ENCODE measurements around the gene C10orf62. TPM values are rescaled to one million over a fixed set of nuclear protein-coding genes. Genes with fewer than 3 reads are reported as not detected.

The C10orf62 gene
- total and polyA plus RNA-seq, 2 donors (not counting 3 experiments of a cell fraction or from before 2014, with no cell fraction given) = not detected

- TF ChIP-seq EZH2 (IDR thresholded peaks at IDR 0.05; ENCODE audit: borderline replicate concordance, low read depth, low read length, severe bottlenecking) (no peak), CTCF (IDR thresholded peaks at IDR 0.05; ENCODE audit: extremely low read depth in 1 of 2, insufficient read depth in 1 of 2, low read depth in 1 of 2, low read length in 2 of 2) (no peak), POLR2AphosphoS5 (IDR thresholded peaks at IDR 0.05; ENCODE audit: insufficient read depth, low read depth, low read length) (no peak), MYC (IDR thresholded peaks at IDR 0.05; ENCODE audit: low read depth, low read length) (no peak), GATA2 (IDR thresholded peaks at IDR 0.05; ENCODE audit: insufficient read depth, insufficient read length, low read depth, low read length) (no peak), FOS (IDR thresholded peaks at IDR 0.05; ENCODE audit: borderline replicate concordance, insufficient read depth, low read length) (no peak)
- TF ChIP-seq, protein P1, sequence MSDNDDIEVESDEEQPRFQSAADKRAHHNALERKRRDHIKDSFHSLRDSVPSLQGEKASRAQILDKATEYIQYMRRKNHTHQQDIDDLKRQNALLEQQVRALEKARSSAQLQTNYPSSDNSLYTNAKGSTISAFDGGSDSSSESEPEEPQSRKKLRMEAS (IDR thresholded peaks at IDR 0.05; ENCODE audit: insufficient read depth, insufficient read length) = no peak
- POLR2A ChIA-PET = no interaction called here
- Histone ChIP-seq H3K9ac (replicated peaks; ENCODE audit: extremely low read depth, insufficient read depth, low read length) (no peak overlapping the region), H3K27ac (ENCODE audit: insufficient read depth, low read depth, low read length) (no peak overlapping the region), H3K36me3 (ENCODE audit: control insufficient read depth in 2 of 2, extremely low read depth in 1 of 2, insufficient read depth in 2 of 2, low read length in 2 of 2) (no peaks in the 10 kb centered on the region), H4K20me1 (replicated peaks; ENCODE audit: control insufficient read depth, extremely low read depth, insufficient read depth, low read length) (no peaks in the 10 kb centered on the region), H3K9me3 (replicated peaks; ENCODE audit: control insufficient read depth, insufficient read depth, low read length) (no peaks in the 10 kb centered on the region), H3K4me2 (ENCODE audit: insufficient read depth, low read length) (no peak overlapping the region), H3K9me1 (replicated peaks; ENCODE audit: control insufficient read depth, extremely low read depth, insufficient read depth, low read length) (no peaks in the 10 kb centered on the region), H2AFZ (ENCODE audit: low read depth, low read length) (no peak overlapping the region), H3K4me3 (replicated peaks in 1 of 3; ENCODE audit: insufficient read depth in 1 of 3, low read depth in 1 of 3, low read length in 3 of 3) (no peak overlapping the region), H3K27me3 (ENCODE audit: control insufficient read depth in 2 of 2, insufficient read depth in 2 of 2, low read length in 2 of 2) (no peaks in the 10 kb centered on the region), H3K79me2 (ENCODE audit: control insufficient read depth, insufficient read depth, low read length) (no peaks in the 10 kb centered on the region), H3K4me1 (ENCODE audit: control insufficient read depth, extremely low read depth, insufficient read depth, low read length) (peaks cover 25% of the 10 kb centered on the region)
- FAIRE-seq = no peak
- dilution Hi-C loops (cut with MboI; ENCODE audit: extremely low pct_ligation_motif_present, low sequenced_read_pairs) (no loop called here), intact Hi-C loops (cut with micrococcal nuclease) (no loop called here)
- no peak for DNase-seq (ENCODE audit: low read depth, low spot score)
- BruUV-seq (replicated peaks) = no TSS peak
- CTCF ChIA-PET = interaction anchor here (3.1 kb wide), 1 partner anchor 18 kb away, joined by 16 read pairs; no protein-coding TSS in a partner anchor
These were observed 3.9 kb downstream of the C10orf62 start for GRCh38 chr10:97593421-97593820.

Measured in endothelial cell of umbilical vein (primary cell).